HCT116 (cell line): ENCODE data around the gene COL15A1. TPM values are rescaled to one million over a fixed set of nuclear protein-coding genes. Genes with fewer than 3 reads are reported as not detected.

Experiments
- ATAC-seq: fragments of 200-7000 bp; cut with Tn5 transposase; 2 replicates; pipeline ENCODE4 v1.9.1; 2020; ENCODE audit warnings: mild to moderate bottlenecking, moderate library complexity
- BruUV-seq: library from RNA; stranded (reverse); fragments of 400-500 nt; replicated peaks from 2 replicates; lab custom pipeline; 2021; lab: Mats Ljungman, UMichigan
- CTCF ChIA-PET: fragments of 300-600 bp; sonication (Branson Sonifier 250); formaldehyde crosslinking; loops from one replicate; lab custom pipeline; 2021; ENCODE audit warnings: antibody characterized with exemption; lab: Charles Lee
- POLR2A ChIA-PET: fragments of 300-600, 350-600 bp; sonication (Branson Sonifier 250); formaldehyde crosslinking; loops from one replicate; lab custom pipeline; 2021; ENCODE audit warnings: antibody characterized with exemption; lab: Charles Lee
- RAD21 ChIA-PET, 2 experiments: fragments of 300-600 bp; sonication (Branson Sonifier 250); formaldehyde crosslinking; loops; one replicate each; lab custom pipeline; 2023; ENCODE audit warnings: low total read pairs in 2 of 2; ENCODE audit not compliant: uncharacterized antibody in 2 of 2, unreplicated experiment in 2 of 2, low non-redundant PET in 1 of 2; lab: Charles Lee
- DNase-seq: peaks from one replicate; pipeline ENCODE4 v3.0.0-alpha.2; 2010; ENCODE audit warnings: low read depth, low spot score
- H2AFZ ChIP-seq: fragments of 200-600 bp; shearing (Covaris generic), sonication (generic); 2 replicates; pipeline ENCODE4 v1.6.1; 2017; ENCODE audit warnings: low read depth, mixed run types, mixed read lengths, antibody characterized with exemption, low read length; ENCODE audit not compliant: poor library complexity, severe bottlenecking
- H3K27ac ChIP-seq: 2 replicates; pipeline ENCODE4 v1.5.1; 2012; ENCODE audit warnings: low read depth, low read length
- H3K27me3 ChIP-seq: fragments of 200-600 bp; sonication (generic); 2 replicates; pipeline ENCODE4 v1.6.1; 2016; ENCODE audit warnings: mixed run types, low read length, mixed read lengths; ENCODE audit not compliant: insufficient read depth
- H3K36me3 ChIP-seq, 2 experiments: fragments of 200-500 bp in 1 of 2; fragments of 200-600 bp in 1 of 2; sonication (Bioruptor generic) in 1 of 2; sonication (generic) in 1 of 2; 2 replicates each; pipeline versions ENCODE4 v1.5.1 to v1.6.1; 2014 to 2016; ENCODE audit warnings: low read length in 2 of 2, inconsistent platforms in 1 of 2, mixed read lengths in 1 of 2, mixed run types in 1 of 2; ENCODE audit not compliant: insufficient read depth in 2 of 2, control insufficient read depth in 1 of 2
- H3K4me1 ChIP-seq, 2 experiments: fragments of 200-600 bp in 1 of 2; sonication (generic) in 1 of 2; 2 replicates each; pipeline versions ENCODE4 v1.5.1 to v1.6.1; 2012 to 2017; ENCODE audit warnings: low read length in 2 of 2, inconsistent platforms in 1 of 2, mild to moderate bottlenecking in 1 of 2, mixed read lengths in 1 of 2, mixed run types in 1 of 2, moderate library complexity in 1 of 2; ENCODE audit not compliant: insufficient read depth in 2 of 2, control insufficient read depth in 1 of 2
- H3K4me2 ChIP-seq: fragments of 200-600 bp; sonication (generic); 2 replicates; pipeline ENCODE4 v1.6.1; 2017; ENCODE audit warnings: mixed run types, low read length, mixed read lengths
- H3K4me3 ChIP-seq, 2 experiments: fragments of 200-600 bp in 1 of 2; sonication (generic) in 1 of 2; replicated peaks in 1 of 2; 2 replicates each; pipeline ENCODE4 v1.5.1; 2011 to 2016; ENCODE audit warnings: low read length in 2 of 2, control low read depth in 1 of 2, low read depth in 1 of 2, mild to moderate bottlenecking in 1 of 2, mixed read lengths in 1 of 2, mixed run types in 1 of 2
- H3K79me2 ChIP-seq: fragments of 200-600 bp; sonication (generic); 2 replicates; pipeline ENCODE4 v1.6.1; 2017; ENCODE audit warnings: mild to moderate bottlenecking, mixed run types, low read length, moderate library complexity, mixed read lengths; ENCODE audit not compliant: insufficient read depth
- H3K9ac ChIP-seq: fragments of 200-600 bp; sonication (generic); 2 replicates; pipeline ENCODE4 v1.6.1; 2016; ENCODE audit warnings: low read length, mixed read lengths
- H3K9me2 ChIP-seq: fragments of 200-600 bp; sonication (generic), shearing (Covaris generic); 2 replicates; pipeline ENCODE4 v1.6.1; 2017; ENCODE audit warnings: mixed run types, mild to moderate bottlenecking, moderate library complexity; ENCODE audit not compliant: insufficient read depth
- H3K9me3 ChIP-seq, 2 experiments: fragments of 200-500 bp in 1 of 2; fragments of 200-600 bp in 1 of 2; sonication (Bioruptor generic) in 1 of 2; sonication (generic) in 1 of 2; 2 replicates each; pipeline ENCODE4 v1.6.1; 2014 to 2017; ENCODE audit warnings: low read length in 2 of 2, mixed read lengths in 2 of 2, inconsistent platforms in 1 of 2, low read depth in 1 of 2, mild to moderate bottlenecking in 1 of 2, mixed run types in 1 of 2, moderate library complexity in 1 of 2; ENCODE audit not compliant: control insufficient read depth in 1 of 2, insufficient read depth in 1 of 2
- H4K20me1 ChIP-seq: fragments of 200-600 bp; sonication (generic), shearing (Covaris generic); 2 replicates; pipeline ENCODE4 v1.6.1; 2017; ENCODE audit warnings: mixed run types, mild to moderate bottlenecking, moderate library complexity; ENCODE audit not compliant: insufficient read depth
- CBX3 ChIP-seq: IDR thresholded peaks from 2 replicates; pipeline ENCODE4 v1.6.1; 2012; ENCODE audit warnings: low read depth
- CEBPB ChIP-seq: IDR thresholded peaks from 2 replicates; pipeline ENCODE4 v1.6.1; 2012; ENCODE audit warnings: low read depth
- EGR1 ChIP-seq: IDR thresholded peaks from 2 replicates; pipeline ENCODE4 v1.6.1; 2012; ENCODE audit warnings: low read depth
- JUND ChIP-seq: IDR thresholded peaks from 2 replicates; pipeline ENCODE4 v1.6.1; 2012
- POLR2A ChIP-seq: IDR thresholded peaks from 2 replicates; pipeline ENCODE4 v1.7.0; 2011; ENCODE audit warnings: borderline replicate concordance; ENCODE audit not compliant: insufficient read depth, insufficient read length; ENCODE audit errors: extremely low read depth
- RAD21 ChIP-seq: IDR thresholded peaks from 2 replicates; pipeline ENCODE4 v1.6.1; 2012; ENCODE audit warnings: low read depth, mild to moderate bottlenecking
- SIN3A ChIP-seq: IDR thresholded peaks from 2 replicates; pipeline ENCODE4 v1.6.1; 2012; ENCODE audit warnings: low read depth
- SP1 ChIP-seq: IDR thresholded peaks from 2 replicates; pipeline ENCODE4 v1.6.1; 2012; ENCODE audit warnings: low read depth
- SRF ChIP-seq: IDR thresholded peaks from 2 replicates; pipeline ENCODE4 v1.6.1; 2012; ENCODE audit warnings: low read depth
- TCF7L2 ChIP-seq: IDR thresholded peaks from 2 replicates; pipeline ENCODE4 v1.7.0; 2011; ENCODE audit warnings: borderline replicate concordance, inconsistent platforms; ENCODE audit not compliant: insufficient read depth, insufficient read length; ENCODE audit errors: extremely low read depth
- YY1 ChIP-seq: IDR thresholded peaks from 2 replicates; pipeline ENCODE4 v1.6.1; 2011; ENCODE audit warnings: low read length, low read depth, moderate library complexity, mild to moderate bottlenecking; ENCODE audit not compliant: insufficient replicate concordance; ENCODE audit errors: extremely low read depth
- ZFX ChIP-seq: fragments of 450-650 bp; IDR thresholded peaks from 2 replicates; pipeline ENCODE4 v1.6.1; 2017
- intact Hi-C: fragments of 100-400 bp; cut with micrococcal nuclease; formaldehyde crosslinking; loops from 2 replicates; pipeline ENCODE4 v1.10.0; 2022
- total RNA-seq: library from RNA; stranded (reverse); gene quantifications from one replicate; pipeline ENCODE4 v1.2.1, GENCODE V29; 2021; ENCODE audit not compliant: unreplicated experiment
- TF ChIP-seq, protein P1 (sequence below): IDR thresholded peaks from 2 replicates; pipeline ENCODE4 v1.6.1; 2012
- TF ChIP-seq, protein P2 (sequence below): IDR thresholded peaks from 2 replicates; pipeline ENCODE4 v1.6.1; 2012; ENCODE audit warnings: low read depth
- TF ChIP-seq, protein P3 (sequence below): IDR thresholded peaks from 2 replicates; pipeline ENCODE4 v1.6.1; 2011; ENCODE audit warnings: mild to moderate bottlenecking, low read length, moderate library complexity; ENCODE audit not compliant: insufficient replicate concordance; ENCODE audit errors: extremely low read depth
- TF ChIP-seq, protein P4 (sequence below): IDR thresholded peaks from 2 replicates; pipeline ENCODE4 v1.6.1; 2012

The COL15A1 gene
- total RNA-seq, 1 experiment from 2014 or later = 0.15 TPM

GRCh38 chr9:98913044-98913443 lies 30.7 kb upstream of the COL15A1 start:
- no peaks in the 10 kb centered on the region for H3K27me3 ChIP-seq
- no peaks in the 10 kb centered on the region for H4K20me1 ChIP-seq
- TF ChIP-seq YY1 (no peak), SRF (no peak), CBX3 (no peak), RAD21 (no peak), SIN3A (no peak), ZFX (no peak), CEBPB (no peak), TCF7L2 (no peak)
- TF ChIP-seq, protein P1, sequence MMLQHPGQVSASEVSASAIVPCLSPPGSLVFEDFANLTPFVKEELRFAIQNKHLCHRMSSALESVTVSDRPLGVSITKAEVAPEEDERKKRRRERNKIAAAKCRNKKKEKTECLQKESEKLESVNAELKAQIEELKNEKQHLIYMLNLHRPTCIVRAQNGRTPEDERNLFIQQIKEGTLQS = no peak
- H3K27ac ChIP-seq = no peak overlapping the region
- no peaks in the 10 kb centered on the region for H3K9me3 ChIP-seq
- H3K9me2 ChIP-seq = no peaks in the 10 kb centered on the region
- H3K4me3 ChIP-seq = no peak overlapping the region
- RAD21 ChIA-PET = no interaction called here
- no peak overlapping the region for H3K9ac ChIP-seq
- BruUV-seq = no TSS peak
- H3K4me1 ChIP-seq = peaks cover 3 to 8% of the 10 kb centered on the region in 2 experiments; a peak in 3 of 4 replicates
- no peak overlapping the region for H3K4me2 ChIP-seq
- ATAC-seq (no peak), DNase-seq (no peak)
- no peaks in the 10 kb centered on the region for H3K79me2 ChIP-seq
- intact Hi-C loops = no loop called here
- H3K36me3 ChIP-seq = no peaks in the 10 kb centered on the region
- no peak overlapping the region for H2AFZ ChIP-seq
- POLR2A ChIA-PET = no interaction called here
- CTCF ChIA-PET = no interaction called here

- peaks cover under 1 to 2% of the 10 kb centered on the region in 2 experiments; a peak in 3 of 4 replicates for H3K4me1 ChIP-seq
- CTCF ChIA-PET = no interaction called here
- RAD21 ChIA-PET = no interaction called here
- no peak for ATAC-seq
- H3K9me3 ChIP-seq = no peaks in the 10 kb centered on the region
- no peak overlapping the region for H2AFZ ChIP-seq
- H4K20me1 ChIP-seq = no peaks in the 10 kb centered on the region
- POLR2A ChIA-PET = no interaction called here
- no peaks in the 10 kb centered on the region for H3K9me2 ChIP-seq
- H3K36me3 ChIP-seq = no peaks in the 10 kb centered on the region
- no peaks in the 10 kb centered on the region for H3K79me2 ChIP-seq
- no peak overlapping the region for H3K27ac ChIP-seq
- H3K9ac ChIP-seq = no peak overlapping the region
- DNase-seq = no peak
- H3K4me3 ChIP-seq = no peak overlapping the region
- H3K27me3 ChIP-seq = no peaks in the 10 kb centered on the region
- H3K4me2 ChIP-seq = no peak overlapping the region
- no TSS peak for BruUV-seq
- intact Hi-C loops = no loop called here
- no peak for TF ChIP-seq JUND
- no peak for TF ChIP-seq POLR2A
- TF ChIP-seq RAD21 = no peak
- TF ChIP-seq, protein P2, sequence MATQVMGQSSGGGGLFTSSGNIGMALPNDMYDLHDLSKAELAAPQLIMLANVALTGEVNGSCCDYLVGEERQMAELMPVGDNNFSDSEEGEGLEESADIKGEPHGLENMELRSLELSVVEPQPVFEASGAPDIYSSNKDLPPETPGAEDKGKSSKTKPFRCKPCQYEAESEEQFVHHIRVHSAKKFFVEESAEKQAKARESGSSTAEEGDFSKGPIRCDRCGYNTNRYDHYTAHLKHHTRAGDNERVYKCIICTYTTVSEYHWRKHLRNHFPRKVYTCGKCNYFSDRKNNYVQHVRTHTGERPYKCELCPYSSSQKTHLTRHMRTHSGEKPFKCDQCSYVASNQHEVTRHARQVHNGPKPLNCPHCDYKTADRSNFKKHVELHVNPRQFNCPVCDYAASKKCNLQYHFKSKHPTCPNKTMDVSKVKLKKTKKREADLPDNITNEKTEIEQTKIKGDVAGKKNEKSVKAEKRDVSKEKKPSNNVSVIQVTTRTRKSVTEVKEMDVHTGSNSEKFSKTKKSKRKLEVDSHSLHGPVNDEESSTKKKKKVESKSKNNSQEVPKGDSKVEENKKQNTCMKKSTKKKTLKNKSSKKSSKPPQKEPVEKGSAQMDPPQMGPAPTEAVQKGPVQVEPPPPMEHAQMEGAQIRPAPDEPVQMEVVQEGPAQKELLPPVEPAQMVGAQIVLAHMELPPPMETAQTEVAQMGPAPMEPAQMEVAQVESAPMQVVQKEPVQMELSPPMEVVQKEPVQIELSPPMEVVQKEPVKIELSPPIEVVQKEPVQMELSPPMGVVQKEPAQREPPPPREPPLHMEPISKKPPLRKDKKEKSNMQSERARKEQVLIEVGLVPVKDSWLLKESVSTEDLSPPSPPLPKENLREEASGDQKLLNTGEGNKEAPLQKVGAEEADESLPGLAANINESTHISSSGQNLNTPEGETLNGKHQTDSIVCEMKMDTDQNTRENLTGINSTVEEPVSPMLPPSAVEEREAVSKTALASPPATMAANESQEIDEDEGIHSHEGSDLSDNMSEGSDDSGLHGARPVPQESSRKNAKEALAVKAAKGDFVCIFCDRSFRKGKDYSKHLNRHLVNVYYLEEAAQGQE = no peak
- no peak for TF ChIP-seq SP1
- no peak for TF ChIP-seq TCF7L2
- TF ChIP-seq, protein P3, sequence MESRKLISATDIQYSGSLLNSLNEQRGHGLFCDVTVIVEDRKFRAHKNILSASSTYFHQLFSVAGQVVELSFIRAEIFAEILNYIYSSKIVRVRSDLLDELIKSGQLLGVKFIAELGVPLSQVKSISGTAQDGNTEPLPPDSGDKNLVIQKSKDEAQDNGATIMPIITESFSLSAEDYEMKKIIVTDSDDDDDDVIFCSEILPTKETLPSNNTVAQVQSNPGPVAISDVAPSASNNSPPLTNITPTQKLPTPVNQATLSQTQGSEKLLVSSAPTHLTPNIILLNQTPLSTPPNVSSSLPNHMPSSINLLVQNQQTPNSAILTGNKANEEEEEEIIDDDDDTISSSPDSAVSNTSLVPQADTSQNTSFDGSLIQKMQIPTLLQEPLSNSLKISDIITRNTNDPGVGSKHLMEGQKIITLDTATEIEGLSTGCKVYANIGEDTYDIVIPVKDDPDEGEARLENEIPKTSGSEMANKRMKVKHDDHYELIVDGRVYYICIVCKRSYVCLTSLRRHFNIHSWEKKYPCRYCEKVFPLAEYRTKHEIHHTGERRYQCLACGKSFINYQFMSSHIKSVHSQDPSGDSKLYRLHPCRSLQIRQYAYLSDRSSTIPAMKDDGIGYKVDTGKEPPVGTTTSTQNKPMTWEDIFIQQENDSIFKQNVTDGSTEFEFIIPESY = no peak
- TF ChIP-seq, protein P4, sequence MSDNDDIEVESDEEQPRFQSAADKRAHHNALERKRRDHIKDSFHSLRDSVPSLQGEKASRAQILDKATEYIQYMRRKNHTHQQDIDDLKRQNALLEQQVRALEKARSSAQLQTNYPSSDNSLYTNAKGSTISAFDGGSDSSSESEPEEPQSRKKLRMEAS = no peak
- no peak for TF ChIP-seq CBX3
- TF ChIP-seq, protein P1 = no peak
- TF ChIP-seq EGR1 = no peak
These were observed 30.0 kb upstream of the COL15A1 start for GRCh38 chr9:98913705-98914104.
